HepG2 (cell line): ENCODE results near the gene BOLA3. TPM values are rescaled to one million over a fixed set of nuclear protein-coding genes. Genes with fewer than 3 reads are reported as not detected.

Source experiments
- ATRX ChIP-seq: sonication (generic); formaldehyde crosslinking; IDR thresholded peaks from 2 replicates; pipeline ENCODE4 v1.4.0; 2020; ENCODE audit warnings: missing genetic modification reagents, borderline replicate concordance
- CTCF ChIP-seq: sonication (generic); formaldehyde crosslinking; IDR thresholded peaks from 2 replicates; pipeline ENCODE4 v1.5.0; 2020; ENCODE audit warnings: mild to moderate bottlenecking, missing genetic modification reagents, moderate library complexity
- ELK4 ChIP-seq: sonication (generic); formaldehyde crosslinking; IDR thresholded peaks from 2 replicates; pipeline ENCODE4 v1.9.0; 2021; ENCODE audit warnings: missing genetic modification reagents, borderline replicate concordance
- HOXA7 ChIP-seq: sonication (generic); formaldehyde crosslinking; IDR thresholded peaks from 2 replicates; pipeline ENCODE4 v1.8.1; 2022; ENCODE audit warnings: mild to moderate bottlenecking, missing genetic modification reagents, moderate library complexity
- HOXA9 ChIP-seq: sonication (generic); formaldehyde crosslinking; IDR thresholded peaks from 2 replicates; pipeline ENCODE4 v1.8.1; 2022; ENCODE audit warnings: missing genetic modification reagents, mild to moderate bottlenecking, moderate library complexity, borderline replicate concordance
- KAT7 ChIP-seq: IDR thresholded peaks from 2 replicates; pipeline ENCODE4 v1.6.1; 2018; ENCODE audit warnings: borderline replicate concordance, missing compliant biosample characterization
- KLF11 ChIP-seq: IDR thresholded peaks from 2 replicates; pipeline ENCODE4 v1.6.1; 2016; ENCODE audit warnings: missing compliant biosample characterization
- LCORL ChIP-seq, 2 experiments: fragments of 450-650 bp in 1 of 2; sonication (generic) in 1 of 2; formaldehyde crosslinking in 1 of 2; IDR thresholded peaks; 2 replicates each; pipeline versions ENCODE4 v1.5.0 to v1.6.1; 2017 to 2020; ENCODE audit warnings: antibody characterized with exemption in 1 of 2, missing genetic modification reagents in 1 of 2
- NFE2L1 ChIP-seq: sonication (generic); formaldehyde crosslinking; IDR thresholded peaks from 2 replicates; pipeline ENCODE4 v1.4.0; 2020; ENCODE audit warnings: missing genetic modification reagents, mild to moderate bottlenecking, borderline replicate concordance
- TRAFD1 ChIP-seq: sonication (generic); formaldehyde crosslinking; IDR thresholded peaks from 2 replicates; pipeline ENCODE4 v1.5.1; 2020; ENCODE audit warnings: missing genetic modification reagents, mild to moderate bottlenecking, borderline replicate concordance
- ZBTB14 ChIP-seq: sonication (generic); formaldehyde crosslinking; IDR thresholded peaks from 2 replicates; pipeline ENCODE4 v1.4.0; 2020; ENCODE audit warnings: missing genetic modification reagents
- ZBTB39 ChIP-seq: sonication (generic); formaldehyde crosslinking; IDR thresholded peaks from 2 replicates; pipeline ENCODE4 v1.5.0; 2020; ENCODE audit warnings: missing genetic modification reagents
- ZHX1 ChIP-seq: sonication (generic); formaldehyde crosslinking; IDR thresholded peaks from 2 replicates; pipeline ENCODE4 v1.8.1; 2022; ENCODE audit warnings: low read depth, mild to moderate bottlenecking, missing genetic modification reagents
- ZNF530 ChIP-seq: sonication (generic); formaldehyde crosslinking; IDR thresholded peaks from 2 replicates; pipeline ENCODE4 v1.5.0; 2020; ENCODE audit warnings: low read depth, mild to moderate bottlenecking, missing genetic modification reagents
- ZNF629 ChIP-seq: sonication (generic); formaldehyde crosslinking; conservative IDR thresholded peaks from 2 replicates; pipeline ENCODE4 v1.5.0; 2020; ENCODE audit warnings: missing genetic modification reagents
- ZNF7 ChIP-seq: IDR thresholded peaks from 2 replicates; pipeline ENCODE4 v1.6.1; 2016; ENCODE audit warnings: missing biosample characterization, missing genetic modification reagents
- polyA plus RNA-seq, 8 experiments: library from polyadenylated mRNA; depleted of rRNA in 3 of 8; stranded (reverse) in 7 of 8; unstranded in 1 of 8; fragments of >200 nt; fragmentation: Illumina TruSeq in 4 of 8; extraction: Trizol in 4 of 8; gene quantifications; 2 replicates each; pipeline versions ENCODE4 v1.2.1 to v1.2.3, GENCODE V29; 2011 to 2016; ENCODE audit warnings: low read depth in 4 of 8, missing spikeins in 1 of 8, mixed read lengths in 1 of 8; ENCODE audit not compliant: insufficient read depth in 1 of 8
- total RNA-seq, 5 experiments: library from RNA; depleted of rRNA; stranded (reverse); fragments of >200 nt; fragmentation: Illumina TruSeq; extraction: Trizol; gene quantifications; 2 replicates each; pipeline ENCODE4 v1.2.3, GENCODE V29; 2016; ENCODE audit warnings: low read depth in 1 of 5

The BOLA3 gene
- total and polyA plus RNA-seq, 2 of the 13 experiments (the other 11 are each of a cell fraction or from before 2014, with no cell fraction given), result 89.7 to 170 TPM

GRCh38 chr2:74119912-74120825, 27.5 kb downstream of the BOLA3 start (continued):
- TF ChIP-seq CTCF (CRISPR knock-in tag) (peak; percentile 93), HOXA7 (CRISPR knock-in tag) (no peak), NFE2L1 (CRISPR knock-in tag) (peak; percentile 58; the same call in 1 of the 2 replicates), TRAFD1 (CRISPR knock-in tag) (no peak), KAT7 (CRISPR knock-in tag) (no peak; the same call in 1 of the 2 replicates), ELK4 (CRISPR knock-in tag) (peak; percentile 94; the same call in 1 of the 2 replicates), ATRX (CRISPR knock-in tag) (no peak), ZNF629 (peak; percentile 20; the same call in 1 of the 2 replicates), ZHX1 (CRISPR knock-in tag) (peak; percentile 93), HOXA9 (CRISPR knock-in tag) (no peak; the same call in 1 of the 2 replicates), KLF11 (CRISPR knock-in tag) (peak; percentile 95), ZBTB39 (peak; percentile 47; the same call in 1 of the 2 replicates), ZNF530 (CRISPR knock-in tag) (peak; percentile 92; the same call in 1 of the 2 replicates), LCORL (IDR thresholded peaks at IDR 0.05) (peak; percentile 99), LCORL (CRISPR knock-in tag; IDR thresholded peaks at IDR 0.05) (peak; percentile 61), ZBTB14 (CRISPR knock-in tag) (no peak), ZNF7 (no peak)
